Measurements from ENCODE around the gene SLC24A3.

The SLC24A3 gene

GRCh38 chr20:19710336-19711120 is 498.1 kb downstream of the SLC24A3 start:
- TF ChIP-seq JUND (IDR thresholded peaks at IDR 0.05; ENCODE audit: low read depth), result no peak
- in situ Hi-C loops (cut with HindIII; ENCODE audit: low pct_unique_long_range_greater_than_20kb, low sequenced_read_pairs), result no loop called here
- peak in 1 of 2 experiments; percentile 41 for DNase-seq (ENCODE audit: low read depth in 1 of 2, low spot score in 1 of 2)

DNA sequence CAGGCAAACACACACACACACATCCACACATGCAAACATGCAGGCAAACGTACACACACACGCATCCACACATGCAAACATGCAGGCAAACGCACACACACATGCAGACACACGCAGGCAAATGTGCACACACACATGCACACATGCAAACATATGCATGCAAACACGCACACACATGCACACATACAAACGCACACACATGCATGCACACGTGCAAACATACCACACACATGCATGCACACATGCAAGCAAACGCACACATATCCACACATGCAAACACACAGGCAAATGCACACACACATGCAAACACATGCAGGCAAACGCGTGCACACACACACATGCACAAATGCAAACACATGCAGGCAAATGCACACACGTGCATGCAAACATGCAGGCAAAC is 498.7 kb downstream of the SLC24A3 start:
- no peak for DNase-seq (ENCODE audit: low read depth in 1 of 2, low spot score in 1 of 2)
- no peak for TF ChIP-seq JUND (IDR thresholded peaks at IDR 0.05; ENCODE audit: low read depth)
- in situ Hi-C loops (cut with HindIII; ENCODE audit: low pct_unique_long_range_greater_than_20kb, low sequenced_read_pairs), result no loop called here

GRCh38 chr20:19712721-19713260 is 500.3 kb downstream of the SLC24A3 start:
- in situ Hi-C loops (cut with HindIII; ENCODE audit: low pct_unique_long_range_greater_than_20kb, low sequenced_read_pairs), result no loop called here
- peak; percentile 64; the same call in 1 of the 2 replicates for TF ChIP-seq JUND (IDR thresholded peaks at IDR 0.05; ENCODE audit: low read depth)
- DNase-seq (ENCODE audit: low read depth in 1 of 2, low spot score in 1 of 2), result peak; percentile 68 to 93

DNA sequence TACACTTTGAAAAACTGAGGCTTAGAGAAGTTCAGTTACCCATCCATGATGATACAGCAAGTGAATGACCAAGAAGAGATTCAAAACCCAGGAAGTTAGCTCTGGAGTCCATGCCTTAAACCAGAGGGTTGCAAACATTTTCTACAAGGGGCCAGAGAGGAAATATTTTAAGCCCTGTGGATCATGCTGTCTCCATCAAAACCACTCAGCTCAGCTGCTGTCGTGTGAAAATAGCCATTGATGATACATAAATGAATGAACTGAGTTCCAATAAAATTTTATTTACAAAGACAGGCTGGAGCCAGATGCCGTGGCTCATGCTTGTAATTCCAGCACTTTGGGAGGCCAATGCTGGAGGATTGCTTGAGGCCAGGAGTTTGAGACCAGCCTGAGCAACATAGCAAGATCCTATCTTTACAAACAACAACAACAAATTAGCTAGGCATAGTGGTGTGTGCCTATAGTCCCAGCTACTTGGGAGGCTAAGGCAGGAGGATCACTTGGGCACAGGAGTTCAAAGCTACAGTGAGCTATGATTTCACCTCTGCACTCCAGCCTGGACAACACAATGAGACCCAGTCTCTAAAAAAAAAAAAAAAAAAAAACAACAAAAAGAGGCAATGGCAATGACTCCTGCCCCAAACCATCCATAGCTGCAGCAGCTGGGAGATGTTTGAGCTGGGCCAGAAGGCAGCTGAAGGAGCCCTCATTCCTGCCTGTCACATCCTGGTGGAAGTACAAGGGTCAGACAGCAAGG is 501.6 kb downstream of the SLC24A3 start:
- TF ChIP-seq JUND (IDR thresholded peaks at IDR 0.05; ENCODE audit: low read depth), result no peak
- peak in 1 of 2 experiments; percentile 34 for DNase-seq (ENCODE audit: low read depth in 1 of 2, low spot score in 1 of 2)
- in situ Hi-C loops (cut with HindIII; ENCODE audit: low pct_unique_long_range_greater_than_20kb, low sequenced_read_pairs), result no loop called here

DNA sequence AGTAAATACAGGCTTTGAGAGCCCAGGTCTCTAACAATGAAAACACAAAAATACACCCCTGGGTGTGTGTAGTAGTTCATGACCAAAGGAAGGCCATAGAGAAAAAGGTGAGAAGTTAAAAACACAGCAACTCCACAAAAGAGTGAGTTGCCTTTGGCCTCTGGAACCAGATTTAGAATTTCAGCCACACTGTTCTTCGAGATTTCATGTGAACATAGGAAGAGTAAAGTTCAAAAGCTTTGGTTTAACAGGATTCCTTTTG is 502.1 kb downstream of the SLC24A3 start:
- no peak for DNase-seq (ENCODE audit: low read depth in 1 of 2, low spot score in 1 of 2)
- in situ Hi-C loops (cut with HindIII; ENCODE audit: low pct_unique_long_range_greater_than_20kb, low sequenced_read_pairs), result no loop called here
- no peak for TF ChIP-seq JUND (IDR thresholded peaks at IDR 0.05; ENCODE audit: low read depth)

DNA sequence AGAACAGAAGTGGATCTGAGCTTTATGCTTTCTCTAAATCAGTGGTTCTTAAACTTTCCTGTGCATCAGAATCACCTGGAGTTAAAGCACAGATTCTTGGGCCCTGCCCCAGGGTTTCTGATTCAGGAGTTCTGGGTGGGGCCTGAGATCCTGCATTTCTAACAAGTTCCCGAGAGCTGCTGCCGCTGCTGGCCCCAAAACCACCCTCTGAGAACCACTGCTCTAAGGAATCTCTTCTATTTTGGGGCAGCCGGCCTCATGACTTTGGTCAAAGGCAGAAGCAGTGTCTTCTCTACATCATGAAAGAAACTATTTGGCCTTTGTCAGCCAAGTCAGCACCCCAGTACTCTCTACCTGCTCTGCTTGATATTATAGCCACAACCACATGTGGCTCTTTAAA is 503.5 kb downstream of the SLC24A3 start:
- no peak for TF ChIP-seq JUND (IDR thresholded peaks at IDR 0.05; ENCODE audit: low read depth)
- in situ Hi-C loops (cut with HindIII; ENCODE audit: low pct_unique_long_range_greater_than_20kb, low sequenced_read_pairs), result no loop called here
- no peak for DNase-seq (ENCODE audit: low read depth in 1 of 2, low spot score in 1 of 2)

DNA sequence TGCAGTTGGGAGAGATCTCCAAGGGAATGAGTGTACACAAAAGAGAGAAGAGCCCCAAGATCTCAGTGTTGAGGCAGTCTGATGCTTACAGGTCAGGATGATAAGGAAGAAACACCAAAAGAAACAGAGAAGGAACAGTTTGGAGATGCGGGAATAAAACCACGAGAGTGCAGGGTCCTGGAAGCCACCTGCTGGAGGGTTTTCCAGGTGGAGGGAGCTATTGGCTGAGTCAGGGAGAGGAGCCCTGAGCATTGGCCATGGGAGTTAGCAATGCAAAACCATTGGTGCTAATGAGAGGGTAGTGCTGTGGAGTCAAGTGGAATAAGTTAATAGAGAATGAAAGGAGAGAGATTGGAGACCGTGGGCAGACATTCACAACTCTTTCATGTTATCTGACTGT is 506.4 kb downstream of the SLC24A3 start:
- in situ Hi-C loops (cut with HindIII; ENCODE audit: low pct_unique_long_range_greater_than_20kb, low sequenced_read_pairs), result no loop called here
- no peak for TF ChIP-seq JUND (IDR thresholded peaks at IDR 0.05; ENCODE audit: low read depth)
- no peak for DNase-seq (ENCODE audit: low read depth in 1 of 2, low spot score in 1 of 2)

GRCh38 chr20:19720991-19721390 is 508.5 kb downstream of the SLC24A3 start:
- DNase-seq (ENCODE audit: low read depth in 1 of 2, low spot score in 1 of 2), result no peak
- no peak for TF ChIP-seq JUND (IDR thresholded peaks at IDR 0.05; ENCODE audit: low read depth)
- in situ Hi-C loops (cut with HindIII; ENCODE audit: low pct_unique_long_range_greater_than_20kb, low sequenced_read_pairs), result no loop called here

- in situ Hi-C loops (cut with HindIII; ENCODE audit: low pct_unique_long_range_greater_than_20kb, low sequenced_read_pairs), result no loop called here
- no peak for TF ChIP-seq JUND (IDR thresholded peaks at IDR 0.05; ENCODE audit: low read depth)
- no peak for DNase-seq (ENCODE audit: low read depth in 1 of 2, low spot score in 1 of 2)
Measured at GRCh38 chr20:19723051-19723450, 510.6 kb downstream of the SLC24A3 start.

- no peak for DNase-seq (ENCODE audit: low read depth in 1 of 2, low spot score in 1 of 2)
- in situ Hi-C loops (cut with HindIII; ENCODE audit: low pct_unique_long_range_greater_than_20kb, low sequenced_read_pairs), result no loop called here
- no peak for TF ChIP-seq JUND (IDR thresholded peaks at IDR 0.05; ENCODE audit: low read depth)
Measured at GRCh38 chr20:19723813-19724430, 511.5 kb downstream of the SLC24A3 start.

DNA sequence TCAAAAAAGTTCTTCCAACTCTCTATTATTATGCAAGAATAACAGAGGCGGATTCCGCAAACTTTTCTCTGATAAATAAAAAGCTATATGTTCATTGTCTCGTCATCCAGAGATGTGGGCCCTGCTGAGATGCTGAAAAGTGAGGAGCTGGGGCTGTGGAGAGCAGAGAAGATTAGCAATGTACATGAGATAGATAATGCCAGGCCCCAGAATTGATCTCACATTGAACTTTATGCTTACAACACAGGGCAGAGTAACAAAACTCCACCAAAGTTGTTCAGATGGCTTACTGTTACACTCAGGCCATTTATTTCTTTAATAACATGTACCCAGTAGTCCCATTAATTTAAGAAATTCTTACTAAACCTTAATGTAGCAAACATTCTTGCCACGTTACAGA is 512.9 kb downstream of the SLC24A3 start:
- in situ Hi-C loops (cut with HindIII; ENCODE audit: low pct_unique_long_range_greater_than_20kb, low sequenced_read_pairs), result no loop called here
- DNase-seq (ENCODE audit: low read depth in 1 of 2, low spot score in 1 of 2), result no peak
- no peak for TF ChIP-seq JUND (IDR thresholded peaks at IDR 0.05; ENCODE audit: low read depth)

DNA sequence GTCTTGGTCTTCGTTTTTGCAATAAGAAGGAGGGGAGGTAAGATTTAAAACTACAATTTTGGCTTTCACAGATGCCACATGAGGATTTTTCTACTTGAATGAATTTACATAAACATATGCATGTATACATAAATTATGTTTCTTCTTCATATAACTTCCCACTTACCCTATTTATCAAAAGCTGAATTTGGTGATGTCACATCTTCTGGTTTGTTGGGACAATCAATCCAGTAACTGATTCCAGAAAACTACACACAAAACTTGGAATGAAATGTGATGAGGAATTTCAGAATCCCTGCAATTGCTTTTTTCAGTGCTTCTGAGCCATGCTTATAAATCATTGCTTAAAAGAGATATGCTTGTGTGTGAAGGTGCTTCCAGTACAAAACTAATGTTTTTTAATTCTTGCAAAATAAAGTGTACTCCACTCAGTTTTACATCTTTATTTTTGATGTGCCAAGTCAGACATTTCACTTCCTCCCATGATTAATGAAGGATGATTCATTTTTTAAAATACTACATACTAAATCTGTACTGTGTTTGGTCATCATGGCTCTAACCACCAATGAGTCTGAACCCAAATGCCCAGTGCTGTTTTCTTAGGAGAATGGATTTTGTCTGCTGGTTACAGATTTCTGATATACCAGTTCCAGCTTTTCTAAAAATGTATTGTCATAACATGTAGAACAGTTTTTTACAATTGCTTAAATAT is 513.5 kb downstream of the SLC24A3 start:
- DNase-seq (ENCODE audit: low read depth in 1 of 2, low spot score in 1 of 2), result no peak
- in situ Hi-C loops (cut with HindIII; ENCODE audit: low pct_unique_long_range_greater_than_20kb, low sequenced_read_pairs), result no loop called here
- no peak for TF ChIP-seq JUND (IDR thresholded peaks at IDR 0.05; ENCODE audit: low read depth)
